ENCODE measurements around the gene GALNTL6.

- no peak for TF ChIP-seq CTCF (conservative IDR thresholded peaks at IDR 0.05; ENCODE audit: low read depth in 2 of 2)
- TF ChIP-seq ETS1 (IDR thresholded peaks at IDR 0.05), result no peak
Observed at GRCh38 chr4:172716291-172716690, 903.1 kb downstream of the GALNTL6 start.
